ENCODE data around the gene CDC73. TPM values are rescaled to one million over a fixed set of nuclear protein-coding genes. Genes with fewer than 3 reads are reported as not detected.

Gene CDC73
- total RNA-seq, 1 experiment from 2014 or later: 63.2 TPM

- Histone ChIP-seq H3K27ac (ENCODE audit: low read depth, low read length) (no peak overlapping the region), H2AFZ (ENCODE audit: low read depth, low read length, poor library complexity, severe bottlenecking) (no peak overlapping the region), H3K4me3 (replicated peaks in 1 of 2; ENCODE audit: low read depth in 1 of 2, low read length in 2 of 2) (no peak overlapping the region), H3K4me2 (ENCODE audit: low read length) (no peak overlapping the region), H3K9me3 (ENCODE audit: control insufficient read depth in 1 of 2, insufficient read depth in 1 of 2, low read depth in 1 of 2, low read length in 2 of 2) (no peaks in the 10 kb centered on the region), H3K27me3 (ENCODE audit: insufficient read depth, low read length) (no peaks in the 10 kb centered on the region), H3K9ac (ENCODE audit: low read length) (no peak overlapping the region), H3K36me3 (ENCODE audit: control insufficient read depth in 1 of 2, insufficient read depth in 2 of 2, low read length in 2 of 2) (peaks cover 3 to 9% of the 10 kb centered on the region in 2 experiments; a peak in 2 of 4 replicates), H4K20me1 (ENCODE audit: insufficient read depth) (no peaks in the 10 kb centered on the region), H3K79me2 (ENCODE audit: insufficient read depth, low read length) (no peaks in the 10 kb centered on the region), H3K9me2 (ENCODE audit: insufficient read depth) (no peaks in the 10 kb centered on the region), H3K4me1 (ENCODE audit: control insufficient read depth in 1 of 2, insufficient read depth in 2 of 2, low read length in 2 of 2) (no peaks in the 10 kb centered on the region)
- TF ChIP-seq EZH2 (IDR thresholded peaks at IDR 0.05) (no peak), ZNF274 (IDR thresholded peaks at IDR 0.05; ENCODE audit: low read depth, low read length) (no peak), RAD21 (IDR thresholded peaks at IDR 0.05; ENCODE audit: low read depth) (no peak), SIN3A (IDR thresholded peaks at IDR 0.05; ENCODE audit: low read depth) (no peak), YY1 (IDR thresholded peaks at IDR 0.05; ENCODE audit: extremely low read depth, insufficient replicate concordance, low read depth, low read length) (no peak), REST (IDR thresholded peaks at IDR 0.05; ENCODE audit: low read depth) (no peak), ELF1 (IDR thresholded peaks at IDR 0.05; ENCODE audit: borderline replicate concordance, low read depth) (no peak), EZH2phosphoT487 (IDR thresholded peaks at IDR 0.05; ENCODE audit: borderline replicate concordance) (no peak), CEBPB (IDR thresholded peaks at IDR 0.05; ENCODE audit: low read depth) (no peak), CTCF (IDR thresholded peaks at IDR 0.05 in 2 of 3, conservative IDR thresholded peaks at IDR 0.05 in 1 of 3; ENCODE audit: borderline replicate concordance in 1 of 3, insufficient read depth in 1 of 3, low read depth in 2 of 3, low read length in 2 of 3) (no peak), ZFX (IDR thresholded peaks at IDR 0.05) (no peak), POLR2A (IDR thresholded peaks at IDR 0.05; ENCODE audit: borderline replicate concordance, extremely low read depth, insufficient read depth, insufficient read length) (no peak)
- ChIA-PET RAD21 (ENCODE audit: low non-redundant PET in 1 of 2, low total read pairs in 2 of 2, uncharacterized antibody in 2 of 2, unreplicated experiment in 2 of 2) (no interaction called here), POLR2A (interaction anchor here (1.5 kb wide), 1 partner anchor 14 kb away, joined by 3 read pairs; the partner anchor contains the start of gene GLRX2), CTCF (interaction anchor here (1.2 kb wide), 1 partner anchor 14 kb away, joined by 3 read pairs; the partner anchor contains the start of gene GLRX2)
- DNase-seq (ENCODE audit: low read depth, low spot score) (no peak), ATAC-seq (no peak)
- BruUV-seq (replicated peaks): no TSS peak
- intact Hi-C loops (cut with micrococcal nuclease): no loop called here
Measured at GRCh38 chr1:193090865-193091264, 31.0 kb upstream of the CDC73 start.

Measured in HCT116 (cell line).